GM23338 (cell line): ENCODE measurements around the gene C1QTNF4. TPM values are rescaled to one million over a fixed set of nuclear protein-coding genes. Genes with fewer than 3 reads are reported as not detected.

Experiments used
- ATAC-seq: fragments of 200-7000 bp; cut with Tn5 transposase; 3 replicates; pipeline ENCODE4 v1.9.1; 2020
- DNase-seq: peaks from one replicate; pipeline ENCODE4 v3.0.0-alpha.2; 2015; ENCODE audit warnings: low spot score
- H2AFZ ChIP-seq: fragments of 200-600 bp; sonication (generic); 2 replicates; pipeline ENCODE4 v1.8.0; 2016; ENCODE audit warnings: antibody characterized with exemption, mild to moderate bottlenecking, moderate library complexity
- H3F3A ChIP-seq: fragments of 200-600 bp; sonication (generic); replicated peaks from 2 replicates; pipeline ENCODE4 v1.8.0; 2017; ENCODE audit warnings: antibody characterized with exemption, mixed run types, low read depth
- H3K27ac ChIP-seq: fragments of 200-600 bp; sonication (generic); 2 replicates; pipeline ENCODE4 v1.6.1; 2016; ENCODE audit warnings: low read depth
- H3K27me3 ChIP-seq: fragments of 200-600 bp; sonication (generic); 2 replicates; pipeline ENCODE4 v1.8.0; 2016; ENCODE audit warnings: mild to moderate bottlenecking, mixed run types, moderate library complexity; ENCODE audit not compliant: insufficient read depth
- H3K36me3 ChIP-seq: fragments of 200-600 bp; sonication (generic); 2 replicates; pipeline ENCODE4 v1.8.0; 2016; ENCODE audit warnings: mild to moderate bottlenecking; ENCODE audit not compliant: insufficient read depth
- H3K4me1 ChIP-seq: fragments of 200-600 bp; sonication (generic); 2 replicates; pipeline ENCODE4 v1.8.0; 2016; ENCODE audit warnings: mild to moderate bottlenecking, moderate library complexity; ENCODE audit not compliant: insufficient read depth
- H3K4me2 ChIP-seq: fragments of 200-600 bp; sonication (generic); 2 replicates; pipeline ENCODE4 v1.7.1; 2017; ENCODE audit warnings: mixed run types
- H3K4me3 ChIP-seq: fragments of 200-600 bp; sonication (generic); 2 replicates; pipeline ENCODE4 v1.6.1; 2016; ENCODE audit warnings: mixed run types
- H3K79me2 ChIP-seq: fragments of 200-600 bp; sonication (generic); replicated peaks from 2 replicates; pipeline ENCODE4 v1.8.0; 2017; ENCODE audit warnings: mild to moderate bottlenecking; ENCODE audit not compliant: insufficient read depth
- H3K9me2 ChIP-seq: fragments of 200-600 bp; sonication (generic); 2 replicates; pipeline ENCODE4 v1.8.0; 2017; ENCODE audit not compliant: insufficient read depth
- H4K20me1 ChIP-seq: fragments of 200-600 bp; sonication (generic); replicated peaks from 2 replicates; pipeline ENCODE4 v1.8.0; 2017; ENCODE audit warnings: mild to moderate bottlenecking; ENCODE audit not compliant: insufficient read depth
- H3K27ac Mint-ChIP-seq: 2 replicates; pipeline ENCODE4 v1.8.0; 2020; ENCODE audit warnings: inconsistent platforms, mild to moderate bottlenecking, moderate library complexity, mixed read lengths
- H3K27me3 Mint-ChIP-seq: 3 replicates; pipeline ENCODE4 v1.8.0; 2022; ENCODE audit warnings: low read depth, mild to moderate bottlenecking, moderate library complexity, mixed read lengths, inconsistent platforms; ENCODE audit not compliant: insufficient read depth, poor library complexity
- H3K36me3 Mint-ChIP-seq: 3 replicates; pipeline ENCODE4 v1.8.0; 2021; ENCODE audit warnings: low read depth, mild to moderate bottlenecking, inconsistent platforms, moderate library complexity, mixed read lengths
- H3K4me1 Mint-ChIP-seq: 3 replicates; pipeline ENCODE4 v1.8.0; 2020; ENCODE audit warnings: mild to moderate bottlenecking, inconsistent platforms, mixed read lengths
- H3K4me3 Mint-ChIP-seq: 3 replicates; pipeline ENCODE4 v1.8.0; 2021; ENCODE audit warnings: moderate library complexity, mild to moderate bottlenecking, inconsistent platforms, mixed read lengths
- H3K9me3 Mint-ChIP-seq: 3 replicates; pipeline ENCODE4 v1.8.0; 2020; ENCODE audit warnings: moderate library complexity, mild to moderate bottlenecking, inconsistent platforms, mixed read lengths
- CREB1 ChIP-seq: fragments of 250-450 bp; sonication (Bioruptor Pico); IDR thresholded peaks from 2 replicates; pipeline ENCODE4 v1.5.0; 2020; ENCODE audit warnings: low read depth, mild to moderate bottlenecking, moderate library complexity
- CTCF ChIP-seq, 2 experiments: fragments of 200-600 bp in 1 of 2; sonication (generic) in 1 of 2; conservative IDR thresholded peaks; 2 replicates each; pipeline versions ENCODE4 v1.5.1 to v1.6.1; 2016 to 2017; ENCODE audit warnings: antibody characterized with exemption in 2 of 2, low read depth in 2 of 2, mild to moderate bottlenecking in 2 of 2, moderate library complexity in 1 of 2
- ETS1 ChIP-seq: IDR thresholded peaks from 2 replicates; pipeline ENCODE4 v1.6.1; 2016; ENCODE audit warnings: antibody characterized with exemption
- EZH2 ChIP-seq: fragments of 200-600 bp; sonication (generic); IDR thresholded peaks from one replicate; pipeline ENCODE4 v1.8.0; 2017; ENCODE audit warnings: antibody characterized with exemption, mild to moderate bottlenecking, low read depth; ENCODE audit not compliant: unreplicated experiment
- EZH2phosphoT487 ChIP-seq: fragments of 200-600 bp; sonication (generic); IDR thresholded peaks from one replicate; pipeline ENCODE4 v1.8.1; 2018; ENCODE audit warnings: antibody characterized with exemption; ENCODE audit not compliant: unreplicated experiment
- NANOG ChIP-seq: IDR thresholded peaks from 2 replicates; pipeline ENCODE4 v1.6.1; 2016; ENCODE audit warnings: antibody characterized with exemption, borderline replicate concordance
- POLR2AphosphoS5 ChIP-seq: IDR thresholded peaks from 2 replicates; pipeline ENCODE4 v1.6.1; 2016; ENCODE audit warnings: antibody characterized with exemption, low read depth
- REST ChIP-seq: IDR thresholded peaks from one replicate; pipeline ENCODE4 v1.6.1; 2018; ENCODE audit warnings: antibody characterized with exemption; ENCODE audit not compliant: unreplicated experiment
- STAT1 ChIP-seq: IDR thresholded peaks from one replicate; pipeline ENCODE4 v1.6.1; 2016; ENCODE audit warnings: antibody characterized with exemption; ENCODE audit not compliant: unreplicated experiment
- ZNF114 ChIP-seq: fragments of 250-450 bp; sonication (Bioruptor Pico); IDR thresholded peaks from 2 replicates; pipeline ENCODE4 v1.5.0; 2020; ENCODE audit warnings: mild to moderate bottlenecking, moderate library complexity
- ZNF331 ChIP-seq: fragments of 250-450 bp; sonication (Bioruptor Pico); IDR thresholded peaks from 2 replicates; pipeline ENCODE4 v1.5.0; 2020; ENCODE audit warnings: low read depth, mild to moderate bottlenecking, moderate library complexity
- polyA plus RNA-seq: library from polyadenylated mRNA; unstranded; fragments of >200 nt; fragmentation: Nextera tagmentation; extraction: Ambion mirVana; gene quantifications from 2 replicates; pipeline ENCODE4 v1.2.1, GENCODE V29; 2016
- total RNA-seq: library from RNA; depleted of rRNA; stranded (reverse); fragments of >200 nt; shearing (Covaris generic); gene quantifications from 2 replicates; pipeline ENCODE4 v1.2.3, GENCODE V29; 2014

C1QTNF4 gene
- total and polyA plus RNA-seq, 2 experiments from 2014 or later, result 5.2 to 6.6 TPM

- TF ChIP-seq REST, result no peak
Measured at GRCh38 chr11:47606731-47607130, 12.5 kb upstream of the C1QTNF4 start (continued).

GRCh38 chr11:47605921-47606320 is 11.7 kb upstream of the C1QTNF4 start:
- no peak for DNase-seq
- no peaks in the 10 kb centered on the region for H3K9me2 ChIP-seq
- no peaks in the 10 kb centered on the region for H3K27me3 ChIP-seq
- H3K27me3 Mint-ChIP-seq, result peaks cover 4% of the 10 kb centered on the region
- no peaks in the 10 kb centered on the region for H3K36me3 Mint-ChIP-seq
- H4K20me1 ChIP-seq, result no peaks in the 10 kb centered on the region; the same call in 1 of the 2 replicates
- H3K4me1 ChIP-seq, result no peaks in the 10 kb centered on the region
- H3K27ac ChIP-seq, result no peak overlapping the region
- no peaks in the 10 kb centered on the region for H3F3A ChIP-seq
- no peaks in the 10 kb centered on the region for H3K36me3 ChIP-seq
- no peak overlapping the region for H3K27ac Mint-ChIP-seq
- no peaks in the 10 kb centered on the region for H3K9me3 Mint-ChIP-seq
- no peak overlapping the region for H3K4me3 Mint-ChIP-seq
- no peak overlapping the region for H3K4me2 ChIP-seq
- H2AFZ ChIP-seq, result no peak overlapping the region
- no peak overlapping the region for H3K4me3 ChIP-seq
- H3K4me1 Mint-ChIP-seq, result peaks cover 2% of the 10 kb centered on the region; the same call in 2 of the 3 replicates
- no peaks in the 10 kb centered on the region for H3K79me2 ChIP-seq
- ATAC-seq, result no peak
- no peak for TF ChIP-seq REST
- no peak for TF ChIP-seq POLR2AphosphoS5
- TF ChIP-seq CTCF (conservative IDR thresholded peaks at IDR 0.05; ENCODE audit: low read depth in 2 of 2), result no peak
- TF ChIP-seq ETS1, result no peak
- no peak for TF ChIP-seq NANOG
- TF ChIP-seq CREB1 (CRISPR knock-in tag), result no peak
- TF ChIP-seq STAT1, result no peak
- TF ChIP-seq ZNF114 (CRISPR knock-in tag), result no peak
- no peak for TF ChIP-seq ZNF331 (CRISPR knock-in tag)
- no peak for TF ChIP-seq EZH2phosphoT487
- TF ChIP-seq EZH2, result no peak
